Naive thymus-derived CD4-positive, alpha-beta T cell (primary cell): ENCODE data around the gene ZBTB20. TPM values are rescaled to one million over a fixed set of nuclear protein-coding genes. Genes with fewer than 3 reads are reported as not detected.

Experiments
- ATAC-seq: fragments of 150-1000 bp; cut with Tn5 transposase; 2 replicates; pipeline ENCODE4 v1.10.0; 2021; ENCODE audit warnings: mild to moderate bottlenecking, moderate library complexity
- CTCF ChIA-PET: fragments of 350-600 bp; sonication (Branson Sonifier 250); formaldehyde crosslinking; loops from one replicate; lab custom pipeline; 2021; ENCODE audit warnings: antibody characterized with exemption; lab: Charles Lee
- POLR2A ChIA-PET: fragments of 350-600 bp; sonication (Branson Sonifier 250); formaldehyde crosslinking; loops from one replicate; lab custom pipeline; 2021; ENCODE audit warnings: antibody characterized with exemption, inconsistent platforms; lab: Charles Lee
- DNase-seq, 9 donors: peaks; one replicate each; pipeline versions ENCODE4 v3.0.0 to v3.0.0-alpha.2; 2020 to 2022; ENCODE audit warnings: mixed read lengths in 1 of 9
- H3K27ac ChIP-seq: one replicate; pipeline ENCODE4 v1.7.0; 2013; ENCODE audit warnings: mild to moderate bottlenecking, low read depth, low read length, moderate library complexity
- H3K27me3 ChIP-seq, 2 donors: one replicate each; pipeline ENCODE4 v1.7.0; 2013; ENCODE audit warnings: low read length in 2 of 2, mild to moderate bottlenecking in 2 of 2, moderate library complexity in 2 of 2; ENCODE audit not compliant: control insufficient read depth in 2 of 2, insufficient read depth in 2 of 2
- H3K36me3 ChIP-seq, 3 experiments: 1 replicate in 2 of 3; 2 replicates in 1 of 3; pipeline ENCODE4 v1.7.0; 2013; ENCODE audit warnings: low read length in 3 of 3, mild to moderate bottlenecking in 3 of 3, moderate library complexity in 1 of 3; ENCODE audit not compliant: insufficient read depth in 3 of 3, control insufficient read depth in 2 of 3
- H3K4me1 ChIP-seq, 2 donors: one replicate each; pipeline ENCODE4 v1.7.0; 2013; ENCODE audit warnings: low read length in 2 of 2, mild to moderate bottlenecking in 2 of 2, moderate library complexity in 1 of 2; ENCODE audit not compliant: control insufficient read depth in 2 of 2, insufficient read depth in 2 of 2
- H3K4me3 ChIP-seq: 2 replicates; pipeline ENCODE4 v1.7.0; 2013; ENCODE audit warnings: mild to moderate bottlenecking, low read length
- H3K9me3 ChIP-seq, 3 experiments: 1 replicate in 2 of 3; 2 replicates in 1 of 3; pipeline ENCODE4 v1.7.0; 2013; ENCODE audit warnings: low read length in 3 of 3; ENCODE audit not compliant: control insufficient read depth in 2 of 3
- H3K27ac Mint-ChIP-seq, 9 donors: one replicate each; pipeline ENCODE4 v1.8.0; 2020 to 2022; ENCODE audit warnings: mixed read lengths in 9 of 9, mild to moderate bottlenecking in 8 of 9, moderate library complexity in 5 of 9, inconsistent platforms in 2 of 9
- H3K27me3 Mint-ChIP-seq, 5 donors: one replicate each; pipeline ENCODE4 v1.8.0; 2021 to 2022; ENCODE audit warnings: mixed read lengths in 5 of 5, mild to moderate bottlenecking in 1 of 5
- H3K36me3 Mint-ChIP-seq, 5 donors: one replicate each; pipeline ENCODE4 v1.8.0; 2020 to 2022; ENCODE audit warnings: mixed read lengths in 5 of 5, mild to moderate bottlenecking in 3 of 5, inconsistent platforms in 1 of 5
- H3K4me1 Mint-ChIP-seq, 7 donors: one replicate each; pipeline ENCODE4 v1.8.0; 2020 to 2022; ENCODE audit warnings: mixed read lengths in 7 of 7, mild to moderate bottlenecking in 3 of 7, inconsistent platforms in 1 of 7
- H3K4me3 Mint-ChIP-seq, 10 donors: one replicate each; pipeline ENCODE4 v1.8.0; 2020 to 2022; ENCODE audit warnings: mild to moderate bottlenecking in 10 of 10, mixed read lengths in 10 of 10, moderate library complexity in 6 of 10, inconsistent platforms in 2 of 10
- H3K9me3 Mint-ChIP-seq, 11 donors: one replicate each; pipeline ENCODE4 v1.8.0; 2020 to 2022; ENCODE audit warnings: mixed read lengths in 11 of 11, mild to moderate bottlenecking in 4 of 11, inconsistent platforms in 1 of 11, moderate library complexity in 1 of 11
- intact Hi-C, 2 donors: fragments of 100-400 bp; cut with micrococcal nuclease; formaldehyde crosslinking; loops; one replicate each; pipeline ENCODE4 v1.15.1; 2023
- polyA plus RNA-seq, 2 donors: library from polyadenylated mRNA; unstranded; fragments of 300-500 nt; fragmentation: Illumina TruSeq; gene quantifications; one replicate each; pipeline ENCODE4 v1.2.3, GENCODE V29; 2021
- total RNA-seq, 6 experiments: library from RNA in 5 of 6; stranded (reverse) in 5 of 6; gene quantifications; 1 replicate in 5 of 6; 2 replicates in 1 of 6; pipeline ENCODE4 v1.2.3 and lab custom pipeline; 2021 to 2026

ZBTB20 gene
- total and polyA plus RNA-seq, 7 experiments from 2014 or later: 14.9 to 69.5 (median 59.2) TPM

DNA sequence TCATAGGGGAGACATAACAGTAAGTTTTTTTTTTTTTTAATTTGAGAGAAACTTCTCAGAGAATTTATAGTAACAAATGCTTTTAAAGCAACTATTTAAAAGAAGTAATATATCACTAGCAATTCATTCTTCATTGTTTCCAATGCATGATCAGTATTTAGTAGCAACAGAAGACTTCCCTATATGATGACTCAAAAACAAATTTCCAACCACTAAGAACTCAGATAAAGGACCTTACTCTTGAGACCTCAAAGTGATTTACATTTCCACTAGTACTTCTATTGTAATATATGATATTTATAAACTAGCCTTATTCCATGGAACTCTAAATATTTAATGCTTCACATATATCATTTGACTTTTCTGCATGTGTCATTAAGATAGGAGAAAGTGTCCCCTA, 356.3 kb downstream of the ZBTB20 start:
- POLR2A ChIA-PET: no interaction called here
- Histone ChIP-seq H3K27ac (no peak overlapping the region), H3K4me1 (no peaks in the 10 kb centered on the region), H3K9me3 (no peaks in the 10 kb centered on the region), H3K4me3 (no peak overlapping the region), H3K27me3 (no peaks in the 10 kb centered on the region), H3K36me3 (no peaks in the 10 kb centered on the region)
- intact Hi-C loops: no loop called here
- Mint-ChIP-seq H3K9me3 (peaks cover 0 to 5% (median 0%) of the 10 kb centered on the region in 11 donors), H3K27ac (no peak overlapping the region), H3K4me3 (no peak overlapping the region), H3K36me3 (peaks cover 0 to 37% (median 15%) of the 10 kb centered on the region in 5 donors), H3K27me3 (no peaks in the 10 kb centered on the region), H3K4me1 (peaks cover 0 to 32% (median 5%) of the 10 kb centered on the region in 7 donors)
- DNase-seq: no peak
- CTCF ChIA-PET: no interaction called here
- ATAC-seq: no peak

DNA sequence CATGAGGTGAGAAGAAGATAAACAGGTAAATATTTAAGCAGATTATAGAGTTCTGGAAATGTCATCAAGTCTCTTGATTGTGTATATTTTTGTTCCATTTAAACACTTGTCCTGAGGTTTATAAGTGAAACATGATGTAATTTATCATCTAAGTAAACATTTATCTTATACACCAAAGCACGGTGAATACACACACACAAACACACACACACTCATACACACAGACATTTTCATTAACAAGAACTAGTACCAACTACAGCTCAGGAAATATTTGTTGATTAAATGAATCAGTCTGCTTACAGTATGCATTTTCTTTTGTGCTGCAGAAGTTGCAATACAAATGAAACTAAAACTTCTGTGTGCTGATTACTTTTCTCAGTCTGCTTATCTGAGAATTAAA, 357.3 kb downstream of the ZBTB20 start:
- no peaks in the 10 kb centered on the region for H3K9me3 ChIP-seq
- CTCF ChIA-PET: no interaction called here
- no peak for ATAC-seq

DNA sequence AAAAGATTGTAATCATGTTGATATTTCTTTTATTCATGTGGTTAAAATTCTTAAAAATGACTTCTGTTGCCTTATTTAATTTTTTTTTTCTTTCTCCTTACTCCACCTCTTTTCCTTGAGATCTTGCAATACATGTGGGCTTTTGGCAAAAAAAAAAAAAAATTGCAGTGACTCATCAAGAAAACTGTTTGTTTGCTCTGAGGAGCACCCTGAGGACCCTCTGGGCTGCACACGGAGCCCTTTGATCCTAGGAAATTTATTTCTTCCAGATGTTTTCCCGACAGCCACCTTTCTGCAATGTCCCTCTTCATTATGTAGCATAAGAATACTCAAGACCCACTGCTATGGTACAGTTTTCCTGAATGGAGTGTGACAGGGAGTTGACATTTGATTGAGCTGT, 371.7 kb downstream of the ZBTB20 start:
- Histone ChIP-seq H3K4me1 (no peaks in the 10 kb centered on the region), H3K4me3 (no peak overlapping the region), H3K27me3 (no peaks in the 10 kb centered on the region), H3K27ac (no peak overlapping the region), H3K36me3 (peaks cover 0 to 12% (median 0%) of the 10 kb centered on the region in 3 experiments), H3K9me3 (peaks cover 0 to 8% (median 3%) of the 10 kb centered on the region in 3 experiments)
- ChIA-PET CTCF (no interaction called here), POLR2A (no interaction called here)
- H3K4me1 Mint-ChIP-seq: peaks cover 0 to 4% (median 0%) of the 10 kb centered on the region in 7 donors
- peaks cover 2 to 67% (median 61%) of the 10 kb centered on the region in 5 donors for H3K36me3 Mint-ChIP-seq
- intact Hi-C loops: no loop called here
- H3K27ac Mint-ChIP-seq: no peak overlapping the region
- DNase-seq (no peak), ATAC-seq (no peak)
- no peak overlapping the region for H3K4me3 Mint-ChIP-seq
- H3K27me3 Mint-ChIP-seq: no peaks in the 10 kb centered on the region
- H3K9me3 Mint-ChIP-seq: peaks cover 3 to 66% (median 17%) of the 10 kb centered on the region in 11 donors

More for the DNA sequence above, 357.3 kb downstream of the ZBTB20 start:
- Mint-ChIP-seq H3K27me3 (no peaks in the 10 kb centered on the region), H3K4me1 (peaks cover 0 to 28% (median 3%) of the 10 kb centered on the region in 7 donors), H3K9me3 (peaks cover 0 to 5% (median 0%) of the 10 kb centered on the region in 11 donors), H3K27ac (no peak overlapping the region), H3K36me3 (peaks cover 0 to 32% (median 23%) of the 10 kb centered on the region in 5 donors), H3K4me3 (no peak overlapping the region)
- POLR2A ChIA-PET: no interaction called here
- DNase-seq: no peak
- intact Hi-C loops: no loop called here
- Histone ChIP-seq H3K36me3 (no peaks in the 10 kb centered on the region), H3K4me1 (no peaks in the 10 kb centered on the region), H3K27me3 (no peaks in the 10 kb centered on the region), H3K4me3 (no peak overlapping the region), H3K27ac (no peak overlapping the region)

DNA sequence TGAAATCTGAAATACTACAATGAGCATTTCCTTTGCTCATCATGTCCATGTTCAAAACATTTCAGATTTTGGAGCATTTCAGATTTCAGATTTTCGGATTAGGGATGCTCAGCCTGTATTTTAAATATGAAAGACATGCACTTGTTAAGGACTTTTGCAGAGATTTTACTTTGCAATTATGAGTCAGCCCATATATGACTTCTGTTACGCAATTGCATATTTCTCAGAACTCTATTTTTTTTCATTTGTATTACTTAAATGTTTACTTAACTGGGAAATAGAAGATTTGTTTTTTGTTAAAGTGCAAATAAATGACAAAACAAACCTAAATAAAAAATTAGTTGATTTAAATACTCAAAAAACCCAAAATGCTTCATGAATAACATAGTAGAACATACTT, 376.2 kb downstream of the ZBTB20 start:
- Histone ChIP-seq H3K27ac (no peak overlapping the region), H3K9me3 (peaks cover 0 to 8% (median 0%) of the 10 kb centered on the region in 3 experiments), H3K4me1 (no peaks in the 10 kb centered on the region), H3K36me3 (peaks cover 0 to 7% (median 0%) of the 10 kb centered on the region in 3 experiments), H3K4me3 (no peak overlapping the region), H3K27me3 (no peaks in the 10 kb centered on the region)
- DNase-seq (no peak), ATAC-seq (no peak)
- Mint-ChIP-seq H3K27ac (no peak overlapping the region), H3K4me1 (peaks cover 0 to 27% (median 14%) of the 10 kb centered on the region in 7 donors), H3K36me3 (peaks cover 2 to 60% (median 48%) of the 10 kb centered on the region in 5 donors), H3K27me3 (no peaks in the 10 kb centered on the region), H3K4me3 (no peak overlapping the region), H3K9me3 (peaks cover 3 to 47% (median 17%) of the 10 kb centered on the region in 11 donors)
- ChIA-PET POLR2A (no interaction called here), CTCF (no interaction called here)
- intact Hi-C loops: no loop called here

DNA sequence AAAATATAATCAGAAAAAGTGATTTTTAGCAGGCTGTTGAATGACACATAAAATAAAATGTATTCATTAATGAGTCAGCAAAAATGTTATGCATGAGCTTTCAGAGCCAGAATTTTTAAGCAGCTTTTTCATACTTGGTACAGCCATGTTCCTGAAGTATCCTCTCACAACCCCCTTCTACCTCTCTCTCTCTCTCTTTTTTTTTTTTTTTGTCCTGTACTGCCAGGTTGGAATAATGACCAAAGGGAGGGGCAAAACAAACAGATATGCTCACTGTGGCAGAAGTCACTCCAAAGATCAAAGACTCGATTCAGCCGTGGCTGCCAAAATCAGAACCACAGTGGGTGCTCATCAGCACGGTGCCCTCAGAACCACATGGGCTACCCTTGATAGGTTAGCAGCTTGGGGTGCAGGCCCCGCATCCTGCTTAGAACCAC, 383.0 kb downstream of the ZBTB20 start:
- H3K36me3 ChIP-seq: no peaks in the 10 kb centered on the region
- H3K27me3 ChIP-seq: no peaks in the 10 kb centered on the region
- no peaks in the 10 kb centered on the region for H3K4me1 ChIP-seq
- no peaks in the 10 kb centered on the region for H3K9me3 ChIP-seq
- Mint-ChIP-seq H3K4me1 (peaks cover 0 to 45% (median 30%) of the 10 kb centered on the region in 7 donors), H3K27me3 (no peaks in the 10 kb centered on the region), H3K4me3 (no peak overlapping the region), H3K9me3 (peaks cover 0 to 2% (median 0%) of the 10 kb centered on the region in 11 donors), H3K27ac (no peak overlapping the region), H3K36me3 (peaks cover 0 to 13% (median 5%) of the 10 kb centered on the region in 5 donors)
- POLR2A ChIA-PET: no interaction called here
- DNase-seq (no peak), ATAC-seq (no peak)
- H3K4me3 ChIP-seq: no peak overlapping the region
- intact Hi-C loops: no loop called here
- no peak overlapping the region for H3K27ac ChIP-seq
- CTCF ChIA-PET: no interaction called here

DNA sequence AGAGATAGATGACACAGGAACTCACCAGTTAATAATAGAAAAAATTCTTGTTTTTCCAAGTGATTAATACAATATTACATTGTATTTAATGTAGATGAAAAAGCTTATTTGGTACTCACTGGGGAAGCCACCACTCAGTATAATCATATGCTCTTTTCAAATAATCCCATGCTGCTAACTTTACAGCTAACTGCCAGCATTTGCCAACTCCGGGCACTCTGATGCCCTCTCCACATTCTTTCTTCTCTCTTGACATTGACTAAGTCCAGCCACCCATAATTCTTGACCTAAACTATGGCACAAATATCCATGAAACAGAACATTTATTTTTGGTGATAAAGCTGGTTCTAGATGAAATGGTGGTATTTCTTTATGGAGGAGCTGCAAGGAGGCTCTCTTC, 384.9 kb downstream of the ZBTB20 start:
- H3K4me3 ChIP-seq: no peak overlapping the region
- H3K27me3 ChIP-seq: no peaks in the 10 kb centered on the region
- no peaks in the 10 kb centered on the region for H3K9me3 ChIP-seq
- peaks cover 0 to 2% (median 0%) of the 10 kb centered on the region in 11 donors for H3K9me3 Mint-ChIP-seq
- peaks cover 0 to 10% (median 4%) of the 10 kb centered on the region in 5 donors for H3K36me3 Mint-ChIP-seq
- H3K36me3 ChIP-seq: no peaks in the 10 kb centered on the region
- H3K27me3 Mint-ChIP-seq: no peaks in the 10 kb centered on the region
- H3K27ac Mint-ChIP-seq: no peak overlapping the region
- no peak overlapping the region for H3K27ac ChIP-seq
- ChIA-PET POLR2A (no interaction called here), CTCF (no interaction called here)
- H3K4me3 Mint-ChIP-seq: no peak overlapping the region
- intact Hi-C loops: no loop called here
- ATAC-seq: no peak
- DNase-seq: no peak
- H3K4me1 ChIP-seq: no peaks in the 10 kb centered on the region
- H3K4me1 Mint-ChIP-seq: peaks cover 0 to 39% (median 25%) of the 10 kb centered on the region in 7 donors

DNA sequence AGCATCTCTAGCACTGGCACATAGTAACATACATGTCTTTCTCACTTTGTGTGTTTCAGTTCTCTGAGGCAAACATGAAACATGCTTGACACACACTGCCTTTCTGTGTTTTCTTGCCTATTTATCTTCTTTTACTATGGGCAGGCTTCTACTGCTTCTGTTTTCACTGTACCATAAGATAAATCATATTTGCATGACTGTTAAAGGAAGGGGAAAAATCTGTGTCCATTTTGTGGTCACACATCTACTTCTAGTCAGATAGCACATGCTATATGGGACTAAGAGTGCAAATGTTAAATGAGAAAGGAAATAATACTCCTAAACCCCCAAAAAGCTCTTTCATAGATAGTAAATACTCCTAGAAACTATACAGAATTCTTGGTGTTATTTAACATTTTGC, 386.4 kb downstream of the ZBTB20 start:
- H3K9me3 Mint-ChIP-seq: peaks cover 0 to 2% (median 0%) of the 10 kb centered on the region in 11 donors
- Histone ChIP-seq H3K9me3 (no peaks in the 10 kb centered on the region), H3K4me3 (no peak overlapping the region), H3K27me3 (no peaks in the 10 kb centered on the region), H3K4me1 (no peaks in the 10 kb centered on the region), H3K27ac (no peak overlapping the region), H3K36me3 (no peaks in the 10 kb centered on the region)
- ATAC-seq (no peak), DNase-seq (no peak)
- peaks cover 0 to 5% (median under 1%) of the 10 kb centered on the region in 5 donors for H3K36me3 Mint-ChIP-seq
- POLR2A ChIA-PET: no interaction called here
- no peak overlapping the region for H3K4me3 Mint-ChIP-seq
- H3K4me1 Mint-ChIP-seq: peaks cover 0 to 26% (median 17%) of the 10 kb centered on the region in 7 donors
- H3K27me3 Mint-ChIP-seq: no peaks in the 10 kb centered on the region
- CTCF ChIA-PET: no interaction called here
- intact Hi-C loops: no loop called here
- no peak overlapping the region for H3K27ac Mint-ChIP-seq
